Rectal smooth muscle tissue (tissue), 1 donor: Measurements from ENCODE around the gene SCUBE1.

ENCODE experiments used
- H3K27ac ChIP-seq: one replicate; pipeline ENCODE4 v1.7.0; 2013; ENCODE audit warnings: low read depth, low read length, inconsistent platforms
- H3K27me3 ChIP-seq: one replicate; pipeline ENCODE4 v1.7.0; 2013; ENCODE audit warnings: low read length; ENCODE audit not compliant: control insufficient read depth, insufficient read depth
- H3K36me3 ChIP-seq: one replicate; pipeline ENCODE4 v1.7.0; 2013; ENCODE audit warnings: low read length; ENCODE audit not compliant: control insufficient read depth, insufficient read depth
- H3K4me1 ChIP-seq: one replicate; pipeline ENCODE4 v1.7.0; 2013; ENCODE audit warnings: low read length; ENCODE audit not compliant: control insufficient read depth, insufficient read depth
- H3K4me3 ChIP-seq: one replicate; pipeline ENCODE4 v1.7.0; 2013; ENCODE audit warnings: low read length
- H3K9ac ChIP-seq: one replicate; pipeline ENCODE4 v1.7.0; 2013; ENCODE audit warnings: low read length

Gene SCUBE1

GRCh38 chr22:43267332-43267980, 75.7 kb downstream of the SCUBE1 start:
- H3K27me3 ChIP-seq: peaks cover 9% of the 10 kb centered on the region
- no peak overlapping the region for H3K4me3 ChIP-seq

GRCh38 chr22:43266076-43266475, 77.1 kb downstream of the SCUBE1 start:
- no peak overlapping the region for H3K9ac ChIP-seq

More at GRCh38 chr22:43267332-43267980, 75.7 kb downstream of the SCUBE1 start:
- no peaks in the 10 kb centered on the region for H3K4me1 ChIP-seq
- H3K36me3 ChIP-seq: no peaks in the 10 kb centered on the region
- H3K9ac ChIP-seq: no peak overlapping the region
- H3K27ac ChIP-seq: no peak overlapping the region

GRCh38 chr22:43263645-43264514, 79.3 kb downstream of the SCUBE1 start:
- peaks cover 9% of the 10 kb centered on the region for H3K27me3 ChIP-seq
- peak overlapping the region; percentile 34 for H3K4me3 ChIP-seq
- H3K9ac ChIP-seq: no peak overlapping the region
- H3K27ac ChIP-seq: no peak overlapping the region
- H3K36me3 ChIP-seq: no peaks in the 10 kb centered on the region
- H3K4me1 ChIP-seq: no peaks in the 10 kb centered on the region

More at GRCh38 chr22:43266076-43266475, 77.1 kb downstream of the SCUBE1 start:
- Histone ChIP-seq H3K4me1 (no peaks in the 10 kb centered on the region), H3K27me3 (peaks cover 9% of the 10 kb centered on the region), H3K36me3 (no peaks in the 10 kb centered on the region), H3K4me3 (no peak overlapping the region), H3K27ac (no peak overlapping the region)

GRCh38 chr22:43262990-43263644, 80.1 kb downstream of the SCUBE1 start:
- Histone ChIP-seq H3K27ac (no peak overlapping the region), H3K4me3 (peak overlapping the region; percentile 5), H3K27me3 (peaks cover 9% of the 10 kb centered on the region), H3K4me1 (no peaks in the 10 kb centered on the region), H3K36me3 (no peaks in the 10 kb centered on the region), H3K9ac (no peak overlapping the region)

- Histone ChIP-seq H3K27ac (no peak overlapping the region), H3K36me3 (no peaks in the 10 kb centered on the region), H3K27me3 (peaks cover 6% of the 10 kb centered on the region), H3K4me1 (no peaks in the 10 kb centered on the region), H3K4me3 (no peak overlapping the region), H3K9ac (no peak overlapping the region)
Measured at GRCh38 chr22:43260331-43261231, 82.6 kb downstream of the SCUBE1 start.

- no peaks in the 10 kb centered on the region for H3K4me1 ChIP-seq
- no peak overlapping the region for H3K27ac ChIP-seq
- H3K36me3 ChIP-seq: no peaks in the 10 kb centered on the region
- H3K4me3 ChIP-seq: no peak overlapping the region
- H3K9ac ChIP-seq: no peak overlapping the region
- no peaks in the 10 kb centered on the region for H3K27me3 ChIP-seq
Measured at GRCh38 chr22:43257961-43258360, 85.2 kb downstream of the SCUBE1 start.

- Histone ChIP-seq H3K27me3 (no peaks in the 10 kb centered on the region), H3K4me3 (no peak overlapping the region), H3K9ac (no peak overlapping the region), H3K27ac (no peak overlapping the region), H3K36me3 (no peaks in the 10 kb centered on the region), H3K4me1 (no peaks in the 10 kb centered on the region)
Measured at GRCh38 chr22:43257549-43257948, 85.6 kb downstream of the SCUBE1 start.

GRCh38 chr22:43256976-43257545, 86.1 kb downstream of the SCUBE1 start:
- Histone ChIP-seq H3K9ac (no peak overlapping the region), H3K36me3 (no peaks in the 10 kb centered on the region), H3K4me3 (no peak overlapping the region), H3K27me3 (no peaks in the 10 kb centered on the region), H3K4me1 (no peaks in the 10 kb centered on the region), H3K27ac (no peak overlapping the region)

- H3K4me1 ChIP-seq: no peaks in the 10 kb centered on the region
- no peak overlapping the region for H3K27ac ChIP-seq
- no peaks in the 10 kb centered on the region for H3K27me3 ChIP-seq
- H3K36me3 ChIP-seq: no peaks in the 10 kb centered on the region
- H3K4me3 ChIP-seq: no peak overlapping the region
- H3K9ac ChIP-seq: no peak overlapping the region
Measured at GRCh38 chr22:43256569-43256968, 86.6 kb downstream of the SCUBE1 start.

- no peaks in the 10 kb centered on the region for H3K27me3 ChIP-seq
- H3K4me3 ChIP-seq: no peak overlapping the region
- no peak overlapping the region for H3K27ac ChIP-seq
- no peaks in the 10 kb centered on the region for H3K4me1 ChIP-seq
- H3K9ac ChIP-seq: no peak overlapping the region
- H3K36me3 ChIP-seq: no peaks in the 10 kb centered on the region
Measured at GRCh38 chr22:43255299-43255698, 87.9 kb downstream of the SCUBE1 start.

GRCh38 chr22:43253839-43254238, 89.3 kb downstream of the SCUBE1 start:
- no peaks in the 10 kb centered on the region for H3K27me3 ChIP-seq
- H3K36me3 ChIP-seq: no peaks in the 10 kb centered on the region
- no peak overlapping the region for H3K4me3 ChIP-seq
- no peak overlapping the region for H3K27ac ChIP-seq
- no peak overlapping the region for H3K9ac ChIP-seq
- H3K4me1 ChIP-seq: no peaks in the 10 kb centered on the region
